KBM-7 (cell line): ENCODE results near the gene PITPNC1.
"Not testable (repeated sequence)": the region's sequence is repeated elsewhere in the genome, so short reads cannot be mapped to it uniquely, and the experiment has no call there.

Experiments
- DNase-seq: peaks from one replicate; pipeline ENCODE4 v3.0.0-alpha.2; 2015
- in situ Hi-C: fragments of 300-500 bp; cut with MboI; formaldehyde crosslinking; loops from 2 replicates; pipeline ENCODE4 v1.14.3; 2020; ENCODE audit warnings: low sequenced_read_pairs, low pct_unique_long_range_greater_than_20kb, mixed read lengths

PITPNC1 gene

GRCh38 chr17:67366193-67367157, 10.6 kb upstream of the PITPNC1 start, which contains the start of gene PSMD12:
TSS of gene PSMD12 (minus strand) at chr17:67366577. CDS start at chr17:67366519, 58 bp downstream.
- peak; percentile 92 for DNase-seq
- in situ Hi-C loops, result no loop called here

GRCh38 chr17:67369676-67370075, 7.4 kb upstream of the PITPNC1 start:
- in situ Hi-C loops, result no loop called here
- peak; percentile 27 for DNase-seq

GRCh38 chr17:67372751-67373150, 4.3 kb upstream of the PITPNC1 start:
- in situ Hi-C loops, result no loop called here
- no peak for DNase-seq

GRCh38 chr17:67374329-67375053, 2.6 kb upstream of the PITPNC1 start:
- peak; percentile 91 for DNase-seq
- in situ Hi-C loops, result no loop called here

DNA sequence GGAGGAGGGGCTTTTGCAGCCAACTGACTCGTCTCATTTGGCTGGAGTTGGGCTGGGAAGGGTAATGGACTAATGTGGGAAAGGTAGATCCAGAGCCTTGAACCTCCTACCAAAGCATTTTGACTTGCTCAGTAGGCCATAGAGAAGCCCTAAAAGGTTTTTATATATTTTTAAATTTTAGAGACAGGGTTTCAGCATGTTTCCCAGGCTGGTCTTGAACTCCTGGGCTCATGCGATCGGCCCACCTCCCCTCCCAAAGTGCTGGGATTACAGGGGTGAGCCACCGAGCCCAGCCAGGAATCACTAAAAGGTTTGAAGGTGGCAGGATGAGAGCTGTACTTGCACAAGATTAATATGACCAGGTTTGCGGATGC, 2.0 kb upstream of the PITPNC1 start:
- DNase-seq, result no peak
- in situ Hi-C loops, result no loop called here

GRCh38 chr17:67375716-67376115, 1.4 kb upstream of the PITPNC1 start:
- in situ Hi-C loops, result no loop called here

GRCh38 chr17:67376415-67376736, 705 bp upstream of the PITPNC1 start:
- DNase-seq, result no peak
- in situ Hi-C loops, result no loop called here

More at GRCh38 chr17:67375716-67376115, 1.4 kb upstream of the PITPNC1 start:
- DNase-seq, result no peak

GRCh38 chr17:67377488-67378453, 690 bp downstream of the PITPNC1 start:
- DNase-seq, result peak; percentile 62
- in situ Hi-C loops, result no loop called here

- peak; percentile 81 for DNase-seq
- in situ Hi-C loops, result no loop called here
These were observed 1.6 kb downstream of the PITPNC1 start for GRCh38 chr17:67378454-67379250.

- no peak for DNase-seq
- in situ Hi-C loops, result no loop called here
These were observed 2.2 kb downstream of the PITPNC1 start for GRCh38 chr17:67379251-67379630.

DNA sequence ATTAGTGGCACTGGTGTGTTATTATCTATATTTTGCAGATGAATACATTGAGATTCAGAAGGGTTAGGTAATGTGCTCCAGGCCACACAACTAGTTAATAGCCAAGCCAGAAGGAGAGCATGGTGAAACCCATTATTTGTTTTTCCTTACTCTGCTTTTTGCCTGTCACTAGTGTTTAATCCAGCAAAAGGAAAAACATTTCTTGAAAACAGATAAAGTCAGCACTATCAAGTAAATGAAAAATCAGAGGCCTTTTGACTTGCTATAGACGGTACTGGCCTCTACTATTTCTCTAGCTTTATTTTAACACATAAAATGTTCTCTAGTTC, 4.8 kb downstream of the PITPNC1 start:
- in situ Hi-C loops, result no loop called here
- DNase-seq, result no peak

DNA sequence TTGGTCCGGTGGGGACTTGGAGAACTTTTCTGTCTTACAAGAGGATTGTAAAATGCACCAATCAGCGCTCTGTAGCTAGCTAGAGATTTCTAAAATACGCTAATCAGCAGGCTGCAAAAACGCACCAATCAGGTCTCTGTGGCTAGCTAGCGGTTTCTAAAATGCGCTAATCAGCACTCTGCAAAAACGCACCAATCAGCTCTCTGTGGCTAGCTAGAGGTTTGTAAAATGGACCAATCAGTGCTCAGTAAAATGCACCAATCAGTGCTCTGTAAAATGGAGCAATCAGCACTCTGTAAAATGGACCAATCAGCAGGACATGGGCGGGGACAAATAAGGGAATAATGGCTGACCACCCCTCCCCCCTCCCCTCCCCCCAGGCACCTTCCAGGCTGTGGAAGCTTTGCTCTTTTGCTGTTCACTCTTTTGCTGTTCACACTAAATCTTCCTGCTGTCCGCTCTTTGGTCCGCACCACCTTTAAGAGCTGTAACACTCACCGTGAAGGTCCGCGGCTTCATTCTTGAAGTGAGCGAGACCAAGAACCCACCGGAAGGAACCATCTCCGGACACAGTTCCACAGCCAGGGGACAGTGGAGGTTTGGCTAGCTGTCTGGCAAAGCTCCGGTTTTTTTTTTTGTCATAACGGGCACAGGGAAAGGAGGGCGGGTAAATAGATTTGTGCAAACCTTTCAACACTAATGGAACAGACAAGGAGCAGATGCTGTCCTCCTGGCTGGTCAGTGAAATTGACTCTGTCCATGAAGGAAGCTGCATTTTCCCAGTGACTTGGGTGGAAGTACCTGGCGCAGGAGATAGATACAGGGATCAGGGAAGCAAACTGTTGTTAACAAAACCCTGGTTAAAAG, 8.3 kb downstream of the PITPNC1 start:
- no peak for DNase-seq
- in situ Hi-C loops, result no loop called here

- in situ Hi-C loops, result no loop called here
- DNase-seq, result peak; percentile 72
These were observed 10.0 kb downstream of the PITPNC1 start for GRCh38 chr17:67386965-67387551.

DNA sequence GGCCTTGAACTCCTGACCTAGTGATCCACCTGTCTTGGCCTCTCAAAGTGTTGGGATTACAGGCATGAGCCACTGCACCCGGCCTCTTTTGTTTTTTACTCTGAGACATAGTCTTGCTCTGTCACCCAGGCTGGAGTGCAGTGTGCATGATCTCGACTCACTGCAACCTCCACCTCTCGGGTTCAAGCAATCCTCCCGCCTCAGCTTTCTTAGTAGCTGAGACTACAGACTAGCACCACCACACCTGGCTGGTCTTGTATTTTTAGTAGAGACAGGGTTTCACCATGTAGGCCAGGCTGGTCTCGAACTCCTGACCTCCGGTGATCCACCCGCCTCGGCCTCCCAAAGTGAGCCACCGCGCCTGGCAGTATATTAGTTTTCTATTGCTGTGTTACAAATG, 11.5 kb downstream of the PITPNC1 start:
- in situ Hi-C loops, DNase-seq: not testable (repeated sequence)

DNA sequence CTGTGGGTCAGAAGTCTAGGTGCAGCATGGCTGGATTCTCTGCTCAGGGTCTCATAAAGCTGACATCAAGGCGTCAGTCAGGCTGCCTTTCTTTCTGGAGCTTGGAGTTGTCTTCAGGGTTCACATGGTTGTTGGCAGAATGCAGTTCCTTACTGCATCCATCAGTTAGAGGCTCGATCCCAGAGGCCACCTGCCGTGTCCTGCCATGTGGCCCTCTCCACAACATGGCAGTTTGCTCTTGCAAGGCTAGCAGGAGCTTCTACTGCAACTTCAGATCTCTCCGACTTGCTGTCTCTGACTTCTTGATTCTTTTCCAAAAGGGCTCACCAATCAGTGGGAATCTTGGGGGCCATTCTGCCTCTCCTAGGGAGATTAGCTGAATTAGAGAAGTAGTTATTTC, 11.9 kb downstream of the PITPNC1 start:
- no peak for DNase-seq
- in situ Hi-C loops, result no loop called here

- in situ Hi-C loops, result no loop called here
- DNase-seq, result no peak
These were observed 13.0 kb downstream of the PITPNC1 start for GRCh38 chr17:67390006-67390645.
